ENCODE data around the gene PTBP3.
"Not testable (repeated sequence)": the region's sequence is repeated elsewhere in the genome, so short reads cannot be mapped to it uniquely, and the experiment has no call there.

PTBP3 gene
- 147 to 276 reads per million in 2 experiments for total RNA-seq

DNA sequence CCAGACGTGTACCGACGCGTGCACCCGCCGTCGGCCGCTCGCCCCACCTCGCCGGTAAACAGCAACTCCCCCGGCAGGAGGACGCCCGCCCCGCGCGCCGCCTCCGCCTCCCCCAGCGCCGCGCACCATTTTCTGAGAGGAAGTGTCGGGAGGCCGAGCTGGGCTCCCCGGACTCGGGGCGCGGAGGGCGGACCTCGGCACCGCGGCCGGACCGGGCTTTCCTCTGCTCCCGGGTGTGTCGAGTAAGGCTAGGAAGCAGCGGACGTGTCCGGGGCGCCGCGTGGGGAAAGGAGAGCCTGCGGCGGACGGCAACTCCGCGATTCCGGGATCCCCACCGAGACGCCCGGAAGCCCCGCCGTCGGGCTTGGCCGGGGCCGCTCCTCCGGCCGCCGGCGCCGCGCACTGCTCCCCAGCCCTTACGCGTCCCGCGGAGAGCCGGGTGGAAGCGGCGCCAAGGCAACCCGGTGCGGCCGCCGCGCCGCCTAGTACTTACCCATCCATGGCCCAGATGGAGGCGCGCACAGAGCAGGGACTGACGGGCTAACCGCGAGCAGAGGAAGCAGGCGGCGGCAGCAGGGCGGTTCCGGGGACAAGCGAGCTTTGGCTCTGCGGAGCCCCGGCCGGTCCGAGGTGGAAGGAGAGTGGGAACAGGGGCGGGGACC is at the start of gene PTBP3:
Gene PTBP3, minus strand, starts transcription at position 643 of the 662 bp plus-strand sequence. CDS start 35,754 bp downstream, outside the sequence.
- DNase-seq (ENCODE audit: low read depth): peak; percentile 69

DNA sequence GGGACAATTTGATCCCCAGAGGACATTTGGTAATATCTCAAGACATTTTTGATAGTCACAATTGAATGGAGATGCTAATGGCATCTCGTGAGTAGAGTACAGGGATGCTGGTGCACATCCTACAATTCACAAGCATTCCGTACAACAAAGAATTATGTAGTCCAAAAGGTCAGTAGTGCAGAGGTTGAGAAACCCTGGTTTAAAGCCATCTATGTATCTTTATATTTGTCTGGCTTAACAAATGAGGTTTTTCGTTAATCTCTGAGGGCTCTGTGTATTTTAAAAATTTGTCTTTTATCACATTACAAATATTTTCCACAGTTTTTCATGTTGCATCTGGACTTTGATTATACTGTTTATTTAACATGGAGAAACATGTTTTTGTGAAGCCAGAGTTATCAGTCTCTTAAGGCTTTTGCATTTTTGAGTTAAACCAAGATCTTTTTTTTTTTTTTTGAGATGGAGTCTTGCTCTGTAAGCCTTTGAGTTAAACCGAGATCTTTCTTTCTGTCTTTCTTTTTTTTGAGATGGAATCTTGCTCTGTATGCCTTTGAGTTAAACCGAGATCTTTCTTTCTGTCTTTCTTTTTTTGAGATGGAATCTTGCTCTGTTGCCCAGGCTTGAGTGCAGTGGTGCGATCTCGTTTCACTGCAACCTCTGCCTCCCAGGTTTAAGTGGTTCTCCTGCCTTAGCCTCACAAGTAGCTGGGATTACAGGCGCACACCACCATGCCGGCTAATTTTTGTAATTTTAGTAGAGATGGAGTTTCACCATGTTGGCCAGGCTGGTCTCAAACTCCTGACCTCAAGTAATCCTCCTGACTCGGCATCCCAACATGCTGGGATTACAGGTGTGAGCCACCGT is 49.3 kb upstream of the PTBP3 start:
- no peak for DNase-seq (ENCODE audit: low read depth)

DNA sequence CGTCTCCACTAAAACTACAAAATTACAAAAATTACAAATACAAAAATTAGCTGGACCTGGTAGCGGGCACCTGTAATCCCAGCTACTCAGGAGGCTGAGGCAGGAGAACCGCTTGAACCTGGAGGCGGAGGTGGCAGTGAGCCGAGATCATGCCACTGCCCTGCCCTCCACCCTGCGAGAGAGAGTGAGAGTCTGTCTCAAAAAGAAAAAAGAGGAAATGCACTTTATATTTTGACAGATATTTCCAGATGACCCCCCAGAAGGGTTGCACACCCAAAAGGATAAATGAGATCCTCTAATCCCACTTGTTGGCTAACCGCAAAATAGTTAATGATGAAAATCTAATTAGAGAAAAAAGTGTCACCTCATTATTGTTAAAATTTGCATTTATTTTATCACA is 48.6 kb upstream of the PTBP3 start:
- no peak for DNase-seq (ENCODE audit: low read depth)

GRCh38 chr9:112380825-112381221 is 47.4 kb upstream of the PTBP3 start:
- no peak for DNase-seq (ENCODE audit: low read depth)

- DNase-seq (ENCODE audit: low read depth): no peak
These were observed 46.8 kb upstream of the PTBP3 start, which contains the start of gene HSDL2 for GRCh38 chr9:112380102-112380824. Gene HSDL2 (plus strand): TSS chr9:112380108. CDS start chr9:112380164, 56 bp downstream.

- DNase-seq (ENCODE audit: low read depth): peak; percentile 96
These were observed 46.0 kb upstream of the PTBP3 start for GRCh38 chr9:112379177-112380101.

DNA sequence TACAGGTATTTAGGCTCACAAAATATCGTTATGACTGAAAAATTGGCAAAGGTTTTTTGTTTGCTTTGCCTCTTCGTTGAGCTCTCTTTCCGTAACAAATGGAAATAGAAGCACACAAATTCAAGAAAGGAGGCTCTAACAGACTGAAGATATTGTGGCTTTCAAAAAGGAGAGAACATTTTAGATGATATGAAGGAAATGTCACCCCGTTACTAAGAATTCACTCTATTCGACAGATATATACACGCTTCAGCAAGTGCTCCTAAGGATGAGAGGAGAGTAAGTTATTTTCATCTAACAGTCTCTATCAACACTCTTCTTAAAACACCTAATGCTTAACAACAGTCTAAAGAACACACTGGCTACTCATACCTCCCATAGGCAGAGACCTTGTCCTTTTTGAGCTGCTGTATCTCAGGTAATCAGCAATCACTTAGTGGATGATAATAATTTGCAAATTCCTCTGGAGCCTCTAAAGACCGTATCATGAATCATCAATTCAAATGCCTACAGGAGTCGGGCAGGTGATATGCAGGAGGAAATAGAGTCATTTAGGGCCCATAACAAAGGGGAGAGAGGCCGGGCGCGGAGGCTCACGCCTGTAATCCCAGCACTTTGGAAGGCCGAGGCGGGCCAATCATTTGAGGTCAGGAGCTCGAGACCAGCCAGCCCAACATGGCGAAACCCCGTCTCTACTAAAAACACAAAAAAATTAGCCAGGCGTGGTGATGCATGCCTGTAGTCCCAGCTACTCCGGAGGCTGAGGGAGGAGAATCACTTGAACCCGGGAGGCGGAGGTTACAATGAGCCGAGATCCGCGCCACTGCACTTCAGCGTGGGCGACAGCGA is 45.1 kb upstream of the PTBP3 start:
- DNase-seq (ENCODE audit: low read depth): no peak

- DNase-seq (ENCODE audit: low read depth): no peak
These were observed 44.4 kb upstream of the PTBP3 start for GRCh38 chr9:112377684-112378327.

- DNase-seq (ENCODE audit: low read depth): no peak
These were observed 43.7 kb upstream of the PTBP3 start for GRCh38 chr9:112377087-112377486.

DNA sequence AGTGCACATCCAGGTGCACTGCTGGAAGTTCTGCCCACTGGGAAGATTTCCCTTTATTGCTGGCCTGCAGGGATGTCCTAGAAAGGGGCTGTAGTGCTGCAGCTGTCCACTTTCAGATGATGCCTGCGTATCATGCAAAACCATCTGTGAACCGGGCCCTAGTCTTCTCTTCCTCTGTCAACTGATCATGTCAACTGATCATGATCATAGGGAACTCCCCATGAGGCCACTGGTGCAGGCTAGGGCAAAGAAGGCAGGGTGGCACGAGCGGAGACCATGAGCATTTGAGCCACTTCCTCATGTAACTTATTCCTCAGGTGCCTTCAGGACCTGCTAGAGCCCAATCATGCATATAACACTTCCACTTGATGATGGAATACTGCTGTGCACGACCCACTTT is 41.9 kb upstream of the PTBP3 start:
- DNase-seq (ENCODE audit: low read depth): no peak

DNA sequence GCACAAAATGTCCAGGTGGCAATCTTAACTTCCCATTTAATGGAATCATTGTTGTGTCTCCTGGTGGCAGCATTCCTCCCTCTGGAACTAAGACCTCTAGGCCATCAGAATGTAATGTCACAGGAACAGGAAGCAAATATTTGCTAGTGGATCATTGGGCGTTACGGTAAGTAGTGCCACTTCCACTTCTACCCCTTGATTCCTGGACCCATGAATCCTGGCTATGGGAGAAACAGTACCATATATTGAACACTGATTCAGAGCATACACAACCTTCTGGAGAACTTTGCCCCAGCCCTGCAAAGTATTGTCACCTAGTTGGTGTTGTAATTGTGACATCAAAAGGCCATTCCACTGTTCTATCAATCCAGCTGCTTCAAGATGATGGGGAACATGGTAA is 40.8 kb upstream of the PTBP3 start:
- DNase-seq (ENCODE audit: low read depth): not testable (repeated sequence)

- DNase-seq (ENCODE audit: low read depth): not testable (repeated sequence)
These were observed 40.2 kb upstream of the PTBP3 start for GRCh38 chr9:112373666-112374065.

- DNase-seq (ENCODE audit: low read depth): no peak
These were observed 37.6 kb upstream of the PTBP3 start for GRCh38 chr9:112371060-112371459.

- no peak for DNase-seq (ENCODE audit: low read depth)
These were observed 36.4 kb upstream of the PTBP3 start for GRCh38 chr9:112369817-112370216.

DNA sequence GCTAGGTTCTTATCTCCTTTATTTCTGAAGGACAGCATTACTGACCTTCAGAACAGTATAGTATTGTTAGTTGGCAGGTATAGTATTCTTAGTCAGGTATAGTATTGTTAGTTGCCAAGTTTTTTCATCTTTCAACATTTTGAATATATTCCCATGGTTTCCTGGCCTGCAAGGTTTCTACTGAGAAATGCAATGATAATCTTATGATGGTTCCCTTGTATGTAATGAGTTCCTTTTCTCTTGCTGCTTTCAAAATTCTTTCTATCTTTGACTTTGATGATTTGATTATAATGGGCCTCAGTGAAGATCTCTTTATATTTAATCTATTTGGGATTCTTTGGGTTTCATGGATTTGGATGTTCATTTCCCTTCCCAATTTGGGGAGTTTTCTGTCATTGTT is 34.0 kb upstream of the PTBP3 start:
- no peak for DNase-seq (ENCODE audit: low read depth)

GRCh38 chr9:112366591-112366990 is 33.2 kb upstream of the PTBP3 start:
- no peak for DNase-seq (ENCODE audit: low read depth)

- not testable (repeated sequence) for DNase-seq (ENCODE audit: low read depth)
These were observed 31.8 kb upstream of the PTBP3 start for GRCh38 chr9:112365257-112365656.

DNA sequence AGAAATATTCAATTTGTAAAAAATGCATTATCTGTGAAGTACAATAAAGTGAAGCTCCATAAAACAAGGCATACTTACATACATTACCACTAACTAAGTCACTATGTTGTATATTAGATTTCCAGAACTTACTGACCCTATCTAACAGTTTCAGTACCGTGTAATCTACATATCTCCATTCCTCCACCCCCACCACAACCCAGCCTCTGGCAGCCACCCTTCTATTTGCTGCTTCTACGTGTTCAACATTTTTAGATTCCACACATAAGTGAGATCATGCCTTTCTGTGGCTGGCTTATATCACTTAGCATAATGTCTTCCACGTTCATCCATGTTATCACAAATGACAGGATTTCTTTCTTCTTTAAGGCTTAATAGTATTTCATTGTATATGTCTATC is 31.3 kb upstream of the PTBP3 start:
- DNase-seq (ENCODE audit: low read depth): no peak

DNA sequence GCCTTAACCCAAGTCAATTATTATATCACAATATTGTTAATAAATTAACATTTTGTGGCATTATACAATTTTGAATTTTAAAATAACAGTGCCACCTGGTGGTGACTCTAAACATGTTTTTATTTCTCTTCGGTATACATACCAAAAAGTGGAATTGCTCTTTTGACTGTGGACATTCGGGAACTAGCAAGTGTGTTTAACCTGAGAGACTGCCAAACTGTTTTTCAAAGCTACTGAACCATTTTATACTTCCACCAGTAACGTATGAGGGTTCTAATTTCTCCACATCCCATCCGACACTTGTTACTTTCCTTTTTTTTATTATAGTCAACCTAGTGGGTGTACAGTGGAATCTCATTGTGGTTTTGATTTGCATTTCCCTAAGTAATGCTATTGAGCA is 28.2 kb upstream of the PTBP3 start:
- DNase-seq (ENCODE audit: low read depth): no peak
